SU-DHL-6 (cell line): ENCODE measurements around the gene BRD3OS.

Experiments used
- CTCF ChIP-seq: fragments of 200-600 bp; sonication (generic); IDR thresholded peaks from one replicate; pipeline ENCODE4 v1.5.1; 2017; ENCODE audit warnings: antibody characterized with exemption, mild to moderate bottlenecking, low read length, moderate library complexity; ENCODE audit not compliant: insufficient read depth, poor library complexity, severe bottlenecking
- EZH2phosphoT487 ChIP-seq: fragments of 200-600 bp; sonication (generic), shearing (Covaris generic); conservative IDR thresholded peaks from 2 replicates; pipeline ENCODE4 v1.6.1; 2018; ENCODE audit warnings: mild to moderate bottlenecking, antibody characterized with exemption, low read length, moderate library complexity, mixed read lengths

GRCh38 chr9:134046894-134047681, 21.8 kb downstream of the BRD3OS start:
- TF ChIP-seq CTCF (no peak), EZH2phosphoT487 (no peak)
